Measurements from ENCODE around the gene CBFB. TPM values are rescaled to one million over a fixed set of nuclear protein-coding genes. Genes with fewer than 3 reads are reported as not detected.
A peak's percentile ranks its signal among the peaks of the same experiment; 100 is the strongest.

Gene CBFB
- total and polyA plus RNA-seq, 2 of the 13 experiments (the other 11 are each of a cell fraction or from before 2014, with no cell fraction given): 22.1 to 70.8 TPM

DNA sequence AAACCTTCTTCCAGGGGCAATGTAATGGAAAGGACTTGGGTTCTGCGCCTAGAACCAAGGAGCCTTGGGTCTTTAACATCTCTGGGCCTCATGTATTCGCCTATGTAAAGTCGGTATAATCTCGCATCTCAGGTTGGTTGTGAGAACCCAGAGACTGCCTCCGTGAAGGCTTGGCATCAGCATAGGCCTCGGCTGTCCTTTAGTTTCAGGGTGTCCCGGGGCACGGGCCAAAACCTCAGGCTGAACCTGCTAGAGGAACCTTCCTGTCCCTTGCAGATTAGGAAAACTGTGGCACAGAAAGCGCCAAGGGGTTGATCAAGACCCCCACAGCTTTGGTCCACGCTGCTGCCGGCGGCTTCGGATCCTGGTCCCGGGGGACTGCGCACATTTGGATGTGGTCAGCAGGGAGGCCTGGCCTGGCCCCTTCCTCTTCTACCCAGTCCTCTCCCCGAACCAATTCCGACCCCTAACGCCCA is 80.0 kb downstream of the CBFB start (continued):
- TF ChIP-seq NAIF1 (CRISPR knock-in tag; IDR thresholded peaks at IDR 0.05; ENCODE audit: borderline replicate concordance): no peak
- TF ChIP-seq ZNF773 (CRISPR knock-in tag; IDR thresholded peaks at IDR 0.05; ENCODE audit: borderline replicate concordance): peak; percentile 60; the same call in 1 of the 2 replicates
- TF ChIP-seq ESRRA (CRISPR knock-in tag; IDR thresholded peaks at IDR 0.05; ENCODE audit: low read depth): peak; percentile 45; the same call in 1 of the 2 replicates
- TF ChIP-seq, protein P1, sequence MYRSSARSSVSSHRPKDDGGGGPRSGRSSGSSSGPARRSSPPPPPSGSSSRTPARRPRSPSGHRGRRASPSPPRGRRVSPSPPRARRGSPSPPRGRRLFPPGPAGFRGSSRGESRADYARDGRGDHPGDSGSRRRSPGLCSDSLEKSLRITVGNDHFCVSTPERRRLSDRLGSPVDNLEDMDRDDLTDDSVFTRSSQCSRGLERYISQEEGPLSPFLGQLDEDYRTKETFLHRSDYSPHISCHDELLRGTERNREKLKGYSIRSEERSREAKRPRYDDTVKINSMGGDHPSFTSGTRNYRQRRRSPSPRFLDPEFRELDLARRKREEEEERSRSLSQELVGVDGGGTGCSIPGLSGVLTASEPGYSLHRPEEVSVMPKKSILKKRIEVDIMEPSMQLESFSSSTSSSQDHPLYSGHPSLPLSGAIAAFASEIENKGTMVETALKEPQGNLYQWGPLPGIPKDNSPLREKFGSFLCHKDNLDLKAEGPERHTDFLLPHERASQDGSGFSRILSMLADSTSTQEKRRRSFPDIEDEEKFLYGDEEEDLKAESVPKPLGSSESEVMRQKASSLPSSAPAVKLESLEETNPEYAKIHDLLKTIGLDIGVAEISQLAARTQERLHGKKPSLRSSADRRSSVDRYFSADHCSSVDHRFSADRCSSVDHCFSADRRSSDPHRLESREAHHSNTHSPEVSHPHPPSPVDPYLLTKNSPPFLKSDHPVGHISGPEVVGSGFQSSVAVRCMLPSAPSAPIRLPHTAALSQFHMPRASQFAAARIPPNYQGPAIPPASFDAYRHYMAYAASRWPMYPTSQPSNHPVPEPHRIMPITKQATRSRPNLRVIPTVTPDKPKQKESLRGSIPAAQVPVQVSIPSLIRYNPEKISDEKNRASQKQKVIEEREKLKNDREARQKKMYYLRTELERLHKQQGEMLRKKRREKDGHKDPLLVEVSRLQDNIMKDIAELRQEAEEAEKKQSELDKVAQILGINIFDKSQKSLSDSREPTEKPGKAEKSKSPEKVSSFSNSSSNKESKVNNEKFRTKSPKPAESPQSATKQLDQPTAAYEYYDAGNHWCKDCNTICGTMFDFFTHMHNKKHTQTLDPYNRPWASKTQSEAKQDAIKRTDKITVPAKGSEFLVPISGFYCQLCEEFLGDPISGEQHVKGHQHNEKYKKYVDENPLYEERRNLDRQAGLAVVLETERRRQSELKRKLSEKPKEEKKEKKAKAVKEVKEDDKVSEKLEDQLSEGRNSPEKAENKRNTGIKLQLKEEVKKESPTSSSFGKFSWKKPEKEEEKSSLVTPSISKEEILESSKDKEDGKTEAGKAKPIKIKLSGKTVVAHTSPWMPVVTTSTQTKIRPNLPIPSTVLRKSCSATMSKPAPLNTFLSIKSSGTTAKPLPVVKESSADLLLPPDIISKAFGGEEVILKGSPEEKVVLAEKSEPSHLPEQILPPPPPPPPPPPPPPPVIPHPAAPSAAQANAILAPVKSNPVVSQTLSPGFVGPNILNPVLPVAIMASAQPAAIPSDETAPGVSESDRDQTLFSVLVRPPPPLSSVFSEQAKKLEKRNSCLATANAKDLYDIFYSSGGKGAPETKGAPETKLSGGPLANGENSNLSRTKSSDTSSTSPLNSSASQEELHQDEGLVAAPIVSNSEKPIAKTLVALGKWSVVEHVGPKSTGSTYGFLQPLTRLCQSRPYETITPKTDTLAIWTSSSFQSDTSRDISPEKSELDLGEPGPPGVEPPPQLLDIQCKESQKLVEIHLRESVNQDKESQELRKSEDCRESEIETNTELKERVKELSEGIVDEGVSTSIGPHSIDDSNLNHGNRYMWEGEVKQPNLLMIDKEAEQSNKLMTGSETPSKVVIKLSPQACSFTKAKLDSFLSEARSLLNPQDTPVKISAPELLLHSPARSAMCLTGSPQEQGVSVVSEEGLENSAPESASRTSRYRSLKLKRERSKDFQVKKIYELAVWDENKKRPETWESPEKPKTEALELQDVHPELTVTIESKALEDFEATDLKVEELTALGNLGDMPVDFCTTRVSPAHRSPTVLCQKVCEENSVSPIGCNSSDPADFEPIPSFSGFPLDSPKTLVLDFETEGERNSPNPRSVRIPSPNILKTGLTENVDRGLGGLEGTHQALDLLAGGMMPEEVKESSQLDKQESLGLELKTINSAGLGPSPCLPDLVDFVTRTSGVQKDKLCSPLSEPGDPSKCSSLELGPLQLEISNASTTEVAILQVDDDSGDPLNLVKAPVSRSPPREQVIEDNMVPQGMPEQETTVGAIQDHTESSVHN (CRISPR knock-in tag; IDR thresholded peaks at IDR 0.05): peak; percentile 85
- TF ChIP-seq ARNTL (CRISPR knock-in tag; IDR thresholded peaks at IDR 0.05): peak; percentile 71; the same call in 1 of the 2 replicates
- TF ChIP-seq, protein P2, sequence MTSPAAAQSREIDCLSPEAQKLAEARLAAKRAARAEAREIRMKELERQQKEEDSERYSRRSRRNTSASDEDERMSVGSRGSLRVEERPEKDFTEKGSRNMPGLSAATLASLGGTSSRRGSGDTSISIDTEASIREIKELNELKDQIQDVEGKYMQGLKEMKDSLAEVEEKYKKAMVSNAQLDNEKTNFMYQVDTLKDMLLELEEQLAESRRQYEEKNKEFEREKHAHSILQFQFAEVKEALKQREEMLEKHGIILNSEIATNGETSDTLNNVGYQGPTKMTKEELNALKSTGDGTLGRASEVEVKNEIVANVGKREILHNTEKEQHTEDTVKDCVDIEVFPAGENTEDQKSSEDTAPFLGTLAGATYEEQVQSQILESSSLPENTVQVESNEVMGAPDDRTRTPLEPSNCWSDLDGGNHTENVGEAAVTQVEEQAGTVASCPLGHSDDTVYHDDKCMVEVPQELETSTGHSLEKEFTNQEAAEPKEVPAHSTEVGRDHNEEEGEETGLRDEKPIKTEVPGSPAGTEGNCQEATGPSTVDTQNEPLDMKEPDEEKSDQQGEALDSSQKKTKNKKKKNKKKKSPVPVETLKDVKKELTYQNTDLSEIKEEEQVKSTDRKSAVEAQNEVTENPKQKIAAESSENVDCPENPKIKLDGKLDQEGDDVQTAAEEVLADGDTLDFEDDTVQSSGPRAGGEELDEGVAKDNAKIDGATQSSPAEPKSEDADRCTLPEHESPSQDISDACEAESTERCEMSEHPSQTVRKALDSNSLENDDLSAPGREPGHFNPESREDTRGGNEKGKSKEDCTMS (CRISPR knock-in tag; conservative IDR thresholded peaks at IDR 0.05): 0 out of 2 replicates have a peak, but pooled peaks have one; percentile 2
- no peak for TF ChIP-seq KLF16 (CRISPR knock-in tag; IDR thresholded peaks at IDR 0.05)
- TF ChIP-seq, protein P3, sequence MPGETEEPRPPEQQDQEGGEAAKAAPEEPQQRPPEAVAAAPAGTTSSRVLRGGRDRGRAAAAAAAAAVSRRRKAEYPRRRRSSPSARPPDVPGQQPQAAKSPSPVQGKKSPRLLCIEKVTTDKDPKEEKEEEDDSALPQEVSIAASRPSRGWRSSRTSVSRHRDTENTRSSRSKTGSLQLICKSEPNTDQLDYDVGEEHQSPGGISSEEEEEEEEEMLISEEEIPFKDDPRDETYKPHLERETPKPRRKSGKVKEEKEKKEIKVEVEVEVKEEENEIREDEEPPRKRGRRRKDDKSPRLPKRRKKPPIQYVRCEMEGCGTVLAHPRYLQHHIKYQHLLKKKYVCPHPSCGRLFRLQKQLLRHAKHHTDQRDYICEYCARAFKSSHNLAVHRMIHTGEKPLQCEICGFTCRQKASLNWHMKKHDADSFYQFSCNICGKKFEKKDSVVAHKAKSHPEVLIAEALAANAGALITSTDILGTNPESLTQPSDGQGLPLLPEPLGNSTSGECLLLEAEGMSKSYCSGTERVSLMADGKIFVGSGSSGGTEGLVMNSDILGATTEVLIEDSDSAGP (CRISPR knock-in tag; IDR thresholded peaks at IDR 0.05; ENCODE audit: borderline replicate concordance): no peak
- TF ChIP-seq, protein P4, sequence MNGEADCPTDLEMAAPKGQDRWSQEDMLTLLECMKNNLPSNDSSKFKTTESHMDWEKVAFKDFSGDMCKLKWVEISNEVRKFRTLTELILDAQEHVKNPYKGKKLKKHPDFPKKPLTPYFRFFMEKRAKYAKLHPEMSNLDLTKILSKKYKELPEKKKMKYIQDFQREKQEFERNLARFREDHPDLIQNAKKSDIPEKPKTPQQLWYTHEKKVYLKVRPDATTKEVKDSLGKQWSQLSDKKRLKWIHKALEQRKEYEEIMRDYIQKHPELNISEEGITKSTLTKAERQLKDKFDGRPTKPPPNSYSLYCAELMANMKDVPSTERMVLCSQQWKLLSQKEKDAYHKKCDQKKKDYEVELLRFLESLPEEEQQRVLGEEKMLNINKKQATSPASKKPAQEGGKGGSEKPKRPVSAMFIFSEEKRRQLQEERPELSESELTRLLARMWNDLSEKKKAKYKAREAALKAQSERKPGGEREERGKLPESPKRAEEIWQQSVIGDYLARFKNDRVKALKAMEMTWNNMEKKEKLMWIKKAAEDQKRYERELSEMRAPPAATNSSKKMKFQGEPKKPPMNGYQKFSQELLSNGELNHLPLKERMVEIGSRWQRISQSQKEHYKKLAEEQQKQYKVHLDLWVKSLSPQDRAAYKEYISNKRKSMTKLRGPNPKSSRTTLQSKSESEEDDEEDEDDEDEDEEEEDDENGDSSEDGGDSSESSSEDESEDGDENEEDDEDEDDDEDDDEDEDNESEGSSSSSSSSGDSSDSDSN (CRISPR knock-in tag; IDR thresholded peaks at IDR 0.05): no peak
- TF ChIP-seq MEIS1 (CRISPR knock-in tag; IDR thresholded peaks at IDR 0.05; ENCODE audit: borderline replicate concordance): peak; percentile 13; the same call in 1 of the 2 replicates
